ENCODE results near the gene MYO19.
"Not testable (repeated sequence)": the region's sequence is repeated elsewhere in the genome, so short reads cannot be mapped to it uniquely, and the experiment has no call there.

Gene MYO19

GRCh38 chr17:36503456-36504155 is 31.1 kb downstream of the MYO19 start:
- DNase-seq (ENCODE audit: extremely low spot score, insufficient read length, low read depth) (no peak), FAIRE-seq (no peak)

GRCh38 chr17:36501963-36502362 is 32.7 kb downstream of the MYO19 start:
- DNase-seq (ENCODE audit: extremely low spot score, insufficient read length, low read depth): no peak
- no peak for FAIRE-seq

- FAIRE-seq (no peak), DNase-seq (ENCODE audit: extremely low spot score, insufficient read length, low read depth) (no peak)
Measured at GRCh38 chr17:36501351-36501750, 33.3 kb downstream of the MYO19 start.

- FAIRE-seq (no peak), DNase-seq (ENCODE audit: extremely low spot score, insufficient read length, low read depth) (no peak)
Measured at GRCh38 chr17:36500745-36501225, 33.9 kb downstream of the MYO19 start.

GRCh38 chr17:36498560-36499300 is 35.9 kb downstream of the MYO19 start:
- no peak for FAIRE-seq
- no peak for DNase-seq (ENCODE audit: extremely low spot score, insufficient read length, low read depth)

GRCh38 chr17:36498155-36498554 is 36.5 kb downstream of the MYO19 start:
- DNase-seq (ENCODE audit: extremely low spot score, insufficient read length, low read depth) (no peak), FAIRE-seq (no peak)

- DNase-seq (ENCODE audit: extremely low spot score, insufficient read length, low read depth) (no peak), FAIRE-seq (no peak)
Measured at GRCh38 chr17:36496018-36496789, 38.5 kb downstream of the MYO19 start.

GRCh38 chr17:36495076-36495578 is 39.5 kb downstream of the MYO19 start:
- FAIRE-seq (no peak), DNase-seq (ENCODE audit: extremely low spot score, insufficient read length, low read depth) (no peak)

GRCh38 chr17:36494674-36495073 is 40.0 kb downstream of the MYO19 start:
- FAIRE-seq (no peak), DNase-seq (ENCODE audit: extremely low spot score, insufficient read length, low read depth) (no peak)

- FAIRE-seq (no peak), DNase-seq (ENCODE audit: extremely low spot score, insufficient read length, low read depth) (no peak)
Measured at GRCh38 chr17:36493956-36494355, 40.7 kb downstream of the MYO19 start.

GRCh38 chr17:36486204-36487194 is 48.2 kb downstream of the MYO19 start, which contains the start of gene ZNHIT3:
Gene ZNHIT3 (plus strand): TSS chr17:36486681. CDS start chr17:36486700, 19 bp downstream.
- FAIRE-seq: no peak
- DNase-seq (ENCODE audit: extremely low spot score, insufficient read length, low read depth): peak; percentile 95

- DNase-seq (ENCODE audit: extremely low spot score, insufficient read length, low read depth) (no peak), FAIRE-seq (no peak)
Measured at GRCh38 chr17:36485805-36486203, 48.9 kb downstream of the MYO19 start.

GRCh38 chr17:36485027-36485426 is 49.6 kb downstream of the MYO19 start:
- FAIRE-seq (no peak), DNase-seq (ENCODE audit: extremely low spot score, insufficient read length, low read depth) (no peak)

GRCh38 chr17:36484021-36484420 is 50.6 kb downstream of the MYO19 start:
- not testable (repeated sequence) for FAIRE-seq; DNase-seq (ENCODE audit: extremely low spot score, insufficient read length, low read depth)

GRCh38 chr17:36482611-36483504 is 51.8 kb downstream of the MYO19 start:
- DNase-seq (ENCODE audit: extremely low spot score, insufficient read length, low read depth): peak; percentile 77
- FAIRE-seq: no peak

GRCh38 chr17:36481829-36482228 is 52.8 kb downstream of the MYO19 start:
- DNase-seq (ENCODE audit: extremely low spot score, insufficient read length, low read depth): no peak
- FAIRE-seq: no peak

- DNase-seq (ENCODE audit: extremely low spot score, insufficient read length, low read depth) (no peak), FAIRE-seq (no peak)
Measured at GRCh38 chr17:36475346-36475970, 59.2 kb downstream of the MYO19 start.

GRCh38 chr17:36474571-36474970 is 60.1 kb downstream of the MYO19 start:
- DNase-seq (ENCODE audit: extremely low spot score, insufficient read length, low read depth): no peak
- FAIRE-seq: no peak

All from GM18507 (cell line).